Activated CD8-positive, alpha-beta memory T cell treated with anti-CD3 and anti-CD28 coated beads, Interleukin-2, amount 50 U/mL, for 4 hours (primary cell): ENCODE results near the gene TLX3.
"Not testable (repeated sequence)": the region's sequence is repeated elsewhere in the genome, so short reads cannot be mapped to it uniquely, and the experiment has no call there.

ENCODE experiments used
- DNase-seq: peaks from one replicate; pipeline ENCODE4 v3.0.0-alpha.2; 2020

The TLX3 gene

GRCh38 chr5:171308453-171309275, at the start of gene TLX3:
TSS of gene TLX3 (plus strand) at chr5:171309248. CDS start at chr5:171309366, 118 bp downstream.
- no peak for DNase-seq

- DNase-seq = no peak
Observed at GRCh38 chr5:171261361-171261760, 47.7 kb upstream of the TLX3 start.

DNA sequence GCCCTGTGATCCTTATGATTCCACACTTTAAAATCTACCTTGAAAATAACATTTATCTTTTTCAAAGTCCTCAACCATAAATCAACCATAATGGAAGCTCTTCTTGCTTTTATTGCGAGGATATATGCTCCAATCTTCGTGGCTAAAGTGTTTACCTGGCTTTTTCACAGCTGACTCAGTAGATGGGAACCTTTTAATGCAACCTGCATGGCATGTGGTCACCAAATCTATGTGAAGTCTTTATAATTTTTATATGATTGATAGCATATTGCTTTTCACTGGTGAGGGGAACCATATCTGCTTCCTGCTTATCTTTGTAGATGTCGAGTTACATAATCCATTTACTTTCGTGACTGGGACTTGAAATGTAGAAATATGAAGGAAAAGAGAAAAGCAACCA, 47.1 kb upstream of the TLX3 start:
- no peak for DNase-seq

DNA sequence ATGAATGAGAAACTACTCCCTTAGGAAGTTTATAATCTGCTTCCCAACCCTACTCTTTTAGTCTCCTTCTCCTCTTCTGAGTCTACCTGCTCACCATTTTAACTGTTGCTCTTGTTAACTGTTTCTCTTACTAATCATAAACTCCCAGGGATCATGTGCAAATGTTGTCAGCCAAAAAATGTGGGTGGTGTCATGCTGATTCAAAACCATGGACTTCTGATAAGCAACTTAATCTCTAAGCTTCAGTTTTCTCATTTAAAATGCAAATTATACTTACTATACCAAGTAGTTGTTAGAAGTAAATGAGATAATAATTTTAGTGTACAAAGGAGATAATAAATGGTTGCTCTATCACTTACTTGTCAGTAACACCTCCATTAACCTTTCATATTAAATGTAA, 45.9 kb upstream of the TLX3 start:
- no peak for DNase-seq

DNA sequence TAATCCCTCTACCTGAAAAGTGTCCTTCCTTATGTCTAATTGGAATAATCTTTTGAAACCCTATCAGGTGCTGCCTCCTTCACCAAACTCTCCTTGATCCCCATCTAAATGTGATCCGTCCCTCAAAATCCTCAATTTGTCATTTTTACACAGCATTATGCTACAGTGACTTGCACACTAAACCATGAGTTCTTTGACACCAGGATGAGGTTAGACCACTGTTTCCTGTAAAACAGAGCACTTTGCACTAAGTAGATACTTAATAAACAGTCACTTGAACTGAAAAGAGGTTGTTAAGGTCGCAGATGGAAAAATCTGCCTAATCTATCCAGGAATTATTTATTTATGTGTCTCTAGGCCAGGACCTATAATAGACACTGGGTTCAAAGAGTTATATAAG, 44.2 kb upstream of the TLX3 start:
- DNase-seq = no peak

GRCh38 chr5:171268700-171269620, 40.1 kb upstream of the TLX3 start:
- DNase-seq = no peak

DNA sequence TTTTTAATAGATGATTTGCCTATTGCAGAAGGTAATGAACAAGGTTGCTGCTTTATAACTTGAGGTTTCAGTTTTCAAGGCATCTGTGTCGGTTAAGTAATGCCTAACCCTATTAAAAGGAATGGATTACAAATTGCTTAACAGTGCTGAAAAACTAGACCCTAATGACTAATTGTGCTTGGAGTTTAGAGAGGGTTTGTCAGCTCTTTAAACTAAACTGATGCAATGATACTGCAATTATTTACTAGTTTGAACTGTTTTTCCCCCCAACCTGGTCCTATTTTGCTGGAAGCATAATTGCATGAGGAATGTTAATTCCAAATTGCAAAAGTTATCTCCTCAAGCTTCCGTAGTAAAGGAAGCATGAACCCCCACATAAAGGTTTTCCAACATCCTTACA, 39.3 kb upstream of the TLX3 start:
- DNase-seq = no peak

- DNase-seq = no peak
Observed at GRCh38 chr5:171270136-171270535, 38.9 kb upstream of the TLX3 start.

- DNase-seq = no peak
Observed at GRCh38 chr5:171271798-171272197, 37.2 kb upstream of the TLX3 start.

- no peak for DNase-seq
Observed at GRCh38 chr5:171272996-171273970, 35.8 kb upstream of the TLX3 start.

DNA sequence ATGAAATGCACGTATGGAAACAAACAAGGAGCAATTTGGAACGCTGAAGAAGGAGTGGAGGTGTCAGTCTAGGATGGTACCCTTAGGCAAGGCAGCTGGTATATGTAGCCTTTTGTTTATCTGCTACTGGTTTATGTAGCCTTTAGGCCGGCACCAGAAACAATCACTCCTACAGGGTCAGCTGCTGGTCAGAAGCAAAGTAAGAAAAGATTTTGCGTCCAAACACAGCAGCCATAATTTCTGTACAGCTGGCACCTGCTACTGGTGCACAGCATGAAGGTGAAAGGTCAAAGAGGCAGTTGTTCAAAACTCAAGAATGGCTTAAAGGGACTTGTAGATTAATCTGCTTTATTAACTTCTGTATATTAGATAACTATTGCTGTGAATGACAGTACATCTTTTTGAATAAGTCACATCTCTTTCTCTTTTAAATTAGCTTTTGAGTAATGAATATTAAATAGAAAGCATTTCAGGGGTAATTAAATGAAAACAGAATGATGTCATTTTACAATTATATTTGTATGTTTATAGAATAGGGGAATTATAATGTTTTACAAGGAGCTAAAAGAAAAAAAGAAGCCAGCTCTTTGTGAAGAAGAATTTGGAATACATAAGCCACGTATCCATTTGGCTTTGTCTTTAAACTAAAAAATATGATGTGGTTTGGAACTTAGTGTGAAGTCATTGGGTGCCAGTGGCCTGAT, 33.1 kb upstream of the TLX3 start:
- DNase-seq = no peak

DNA sequence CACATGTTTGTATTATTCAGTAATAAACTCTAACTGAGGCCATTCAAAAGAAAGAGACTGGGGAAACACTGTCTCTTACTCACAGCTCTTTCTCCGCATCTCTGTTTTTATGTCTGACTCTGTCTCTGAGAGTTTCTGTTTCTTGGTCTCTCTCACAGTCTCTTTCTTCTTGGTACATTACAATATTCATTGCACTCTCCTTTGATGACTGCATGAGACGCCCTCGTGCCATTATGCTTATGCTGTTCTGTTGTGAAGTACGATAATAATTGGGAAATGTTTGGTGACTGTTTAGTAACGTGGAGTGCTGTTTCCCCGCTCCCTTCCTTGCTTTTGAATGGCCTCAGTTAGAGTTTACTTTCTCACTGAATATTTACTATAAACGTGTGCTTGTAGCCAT, 25.3 kb upstream of the TLX3 start:
- DNase-seq = no peak

DNA sequence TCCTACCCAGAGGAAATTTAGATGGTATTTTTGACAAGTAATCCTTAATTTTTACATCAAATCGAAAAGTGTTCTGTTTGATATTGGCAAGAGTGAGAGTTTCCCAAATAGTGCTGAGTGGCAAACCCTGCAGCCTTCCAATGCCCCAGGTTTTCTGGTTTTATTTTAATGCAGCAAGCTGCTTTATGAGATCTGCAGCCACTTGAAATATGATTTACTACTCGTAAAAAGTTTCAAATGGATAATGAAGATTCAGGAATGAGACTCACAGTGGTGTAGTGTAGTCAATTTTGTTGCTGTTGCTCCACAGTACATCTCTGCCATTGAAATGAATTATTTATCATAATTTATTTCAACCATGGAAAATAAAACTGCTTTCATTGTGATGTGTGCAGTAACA, 23.6 kb upstream of the TLX3 start:
- no peak for DNase-seq

GRCh38 chr5:171288066-171288465, 21.0 kb upstream of the TLX3 start:
- DNase-seq = no peak

DNA sequence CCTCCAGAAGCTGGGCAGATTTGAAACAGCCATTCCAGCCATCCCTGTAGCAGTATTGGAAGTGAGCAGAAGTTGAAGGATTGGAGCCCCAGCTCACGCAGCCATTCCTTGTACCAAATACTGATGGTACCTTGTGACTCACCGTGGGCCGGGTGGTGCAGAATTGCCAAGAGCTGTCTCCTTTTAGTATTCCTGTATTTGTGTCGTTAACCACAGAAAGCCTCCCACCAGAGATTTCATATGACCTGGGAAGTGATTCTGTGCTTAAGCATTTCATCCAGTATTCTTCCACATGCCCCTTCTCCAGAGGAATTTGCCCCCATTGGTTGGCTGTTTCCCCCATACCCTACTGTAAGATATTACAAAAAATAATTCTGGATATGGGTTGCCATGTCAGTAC, 17.7 kb upstream of the TLX3 start:
- DNase-seq = no peak

- DNase-seq = no peak
Observed at GRCh38 chr5:171295299-171295698, 13.7 kb upstream of the TLX3 start.

DNA sequence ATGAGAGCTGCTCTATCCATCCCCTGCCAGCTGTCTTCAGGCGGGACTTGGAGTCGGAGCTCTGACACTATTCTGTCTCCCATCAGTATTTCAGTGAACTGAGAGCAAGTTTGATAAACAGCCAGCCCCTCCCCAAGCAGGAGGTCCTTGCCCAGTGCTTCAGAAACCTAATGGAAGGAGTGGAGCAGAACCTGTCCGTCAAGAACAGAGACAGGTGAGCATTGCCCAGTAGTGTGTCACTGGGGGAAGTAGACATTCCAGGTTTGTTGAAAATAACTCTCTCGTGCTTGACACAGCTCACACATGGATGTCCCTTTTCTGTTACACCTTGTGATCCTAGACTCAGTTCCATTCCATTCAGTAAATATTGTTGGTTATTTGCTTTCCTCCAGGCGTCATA, 13.2 kb upstream of the TLX3 start:
- DNase-seq = no peak

DNA sequence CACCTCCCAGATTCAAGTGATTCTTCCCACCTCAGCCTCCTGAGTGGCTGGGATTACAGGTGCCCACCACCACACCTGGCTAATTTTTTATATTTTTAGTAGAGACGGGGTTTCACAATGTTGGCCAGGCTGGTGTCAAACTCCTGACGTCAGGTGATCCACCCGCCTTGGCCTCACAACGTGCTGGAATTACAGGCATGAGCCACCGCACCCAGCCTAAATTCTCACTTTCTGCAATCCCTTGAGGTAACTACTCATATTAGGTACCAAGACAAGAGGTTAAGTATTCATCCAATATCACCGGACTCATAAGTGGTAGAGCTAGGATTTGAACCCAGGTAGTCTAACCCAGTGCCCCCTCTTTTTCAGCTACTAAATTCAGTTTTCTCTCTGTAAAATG, 11.1 kb upstream of the TLX3 start:
- DNase-seq = not testable (repeated sequence)

DNA sequence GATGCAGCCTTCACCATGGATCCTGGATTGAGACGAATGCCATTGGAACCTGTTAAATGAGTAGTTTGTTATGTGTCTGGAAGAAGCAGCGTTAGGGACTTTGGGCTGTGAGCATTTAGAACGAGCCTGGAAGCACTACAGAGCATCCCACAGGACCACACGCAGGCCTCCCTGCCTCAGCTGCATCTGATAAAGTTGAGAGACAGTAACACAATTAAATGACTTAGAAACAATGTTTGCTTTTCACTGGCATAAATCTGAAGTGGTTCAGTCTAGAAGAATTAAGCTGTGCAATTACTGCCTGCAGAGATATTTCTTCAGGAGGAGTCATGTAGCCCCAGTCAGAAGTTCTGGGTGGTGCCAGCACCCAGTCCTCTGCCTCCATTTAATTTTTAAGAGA, 9.8 kb upstream of the TLX3 start:
- DNase-seq = no peak

- DNase-seq = no peak
Observed at GRCh38 chr5:171299851-171300250, 9.2 kb upstream of the TLX3 start.

GRCh38 chr5:171300358-171300757, 8.7 kb upstream of the TLX3 start:
- no peak for DNase-seq

DNA sequence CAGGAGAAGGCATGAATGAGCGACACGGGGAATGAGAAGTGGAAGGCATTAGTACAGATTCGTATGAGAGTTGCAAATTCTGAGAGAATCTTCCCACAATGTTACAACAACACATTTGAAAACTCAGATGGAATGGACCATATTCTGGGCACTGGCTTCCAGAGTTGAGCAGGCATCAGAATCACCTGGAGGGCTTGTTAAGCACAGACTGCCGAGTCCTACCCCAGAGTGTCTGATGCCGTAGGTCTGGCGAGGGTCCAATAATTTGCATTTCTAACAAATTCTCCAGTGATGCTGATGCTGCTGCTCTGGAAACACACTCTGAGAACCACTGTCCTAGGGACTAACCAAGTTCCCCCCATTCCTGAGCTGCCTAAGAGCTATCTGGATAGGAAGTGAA, 2.9 kb upstream of the TLX3 start:
- DNase-seq = no peak
